GM12873 (cell line): ENCODE measurements around the gene TMEM59L.

Experiments used
- CTCF ChIP-seq: IDR thresholded peaks from 2 replicates; pipeline ENCODE4 v1.5.1; 2012; ENCODE audit warnings: low read depth, mild to moderate bottlenecking, moderate library complexity, low read length, control low read depth; ENCODE audit not compliant: insufficient read depth; ENCODE audit errors: missing control alignments

TMEM59L gene

DNA sequence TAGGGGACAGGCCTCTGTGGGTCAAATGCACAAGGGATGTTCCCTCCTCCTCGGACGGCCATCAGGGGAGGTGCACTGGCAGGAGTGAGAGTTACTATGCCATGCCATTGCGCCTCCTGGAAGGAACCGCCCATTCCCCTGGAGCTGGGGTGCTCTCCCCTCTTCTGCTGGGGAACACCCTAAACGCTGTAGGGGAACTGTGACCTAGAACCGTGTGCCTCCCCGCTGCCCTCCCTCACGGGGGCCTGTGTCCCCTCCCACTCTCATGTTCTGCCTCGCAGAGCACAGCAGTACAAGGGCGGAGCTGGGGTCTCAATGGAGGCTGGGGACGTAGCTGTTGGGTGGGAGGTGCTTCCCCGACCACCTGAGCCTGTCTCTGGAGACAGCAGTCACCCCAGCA lies 53.6 kb downstream of the TMEM59L start:
- TF ChIP-seq CTCF: no peak

DNA sequence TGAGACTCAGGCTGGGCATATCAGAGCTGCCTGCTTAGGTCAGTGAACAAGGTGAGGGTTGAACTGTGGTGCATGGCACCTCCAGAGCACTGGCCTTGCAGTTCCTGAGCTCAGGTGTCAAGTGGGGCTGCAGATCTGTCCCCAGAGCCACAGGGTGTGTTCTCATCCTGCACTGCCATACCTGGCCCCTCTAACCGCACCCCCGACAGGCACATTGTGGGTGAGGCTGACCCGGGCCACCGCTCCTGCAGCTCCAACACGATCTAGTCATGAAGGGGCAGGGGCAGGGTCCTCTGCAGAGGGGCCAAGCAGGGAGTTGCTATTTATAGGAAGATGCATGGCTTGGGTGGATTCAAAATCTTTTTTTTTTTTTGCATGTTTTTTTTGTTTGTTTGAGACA lies 54.1 kb downstream of the TMEM59L start:
- TF ChIP-seq CTCF: no peak

DNA sequence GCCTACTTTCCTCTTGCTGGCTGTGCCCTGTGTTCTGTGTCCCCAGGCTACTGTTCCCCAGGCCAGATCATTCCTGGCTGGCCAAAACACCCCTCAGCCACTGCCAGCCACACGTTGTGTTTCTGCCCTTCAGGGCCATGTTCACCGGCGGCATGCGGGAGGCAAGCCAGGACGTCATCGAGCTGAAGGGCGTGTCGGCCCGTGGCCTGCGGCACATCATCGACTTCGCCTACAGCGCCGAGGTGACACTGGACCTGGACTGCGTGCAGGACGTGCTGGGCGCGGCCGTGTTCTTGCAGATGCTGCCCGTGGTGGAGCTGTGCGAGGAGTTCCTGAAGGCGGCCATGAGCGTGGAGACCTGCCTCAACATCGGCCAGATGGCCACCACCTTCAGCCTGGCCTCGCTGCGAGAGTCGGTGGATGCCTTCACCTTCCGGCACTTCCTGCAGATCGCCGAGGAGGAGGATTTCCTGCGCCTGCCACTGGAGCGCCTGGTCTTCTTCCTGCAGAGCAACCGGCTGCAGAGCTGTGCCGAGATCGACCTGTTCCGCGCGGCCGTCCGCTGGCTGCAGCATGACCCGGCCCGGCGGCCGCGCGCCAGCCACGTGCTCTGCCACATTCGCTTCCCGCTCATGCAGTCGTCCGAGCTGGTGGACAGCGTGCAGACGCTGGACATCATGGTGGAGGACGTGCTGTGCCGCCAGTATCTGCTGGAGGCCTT lies 55.0 kb downstream of the TMEM59L start:
- TF ChIP-seq CTCF: no peak

GRCh38 chr19:18668252-18668631 lies 55.6 kb downstream of the TMEM59L start:
- no peak for TF ChIP-seq CTCF

DNA sequence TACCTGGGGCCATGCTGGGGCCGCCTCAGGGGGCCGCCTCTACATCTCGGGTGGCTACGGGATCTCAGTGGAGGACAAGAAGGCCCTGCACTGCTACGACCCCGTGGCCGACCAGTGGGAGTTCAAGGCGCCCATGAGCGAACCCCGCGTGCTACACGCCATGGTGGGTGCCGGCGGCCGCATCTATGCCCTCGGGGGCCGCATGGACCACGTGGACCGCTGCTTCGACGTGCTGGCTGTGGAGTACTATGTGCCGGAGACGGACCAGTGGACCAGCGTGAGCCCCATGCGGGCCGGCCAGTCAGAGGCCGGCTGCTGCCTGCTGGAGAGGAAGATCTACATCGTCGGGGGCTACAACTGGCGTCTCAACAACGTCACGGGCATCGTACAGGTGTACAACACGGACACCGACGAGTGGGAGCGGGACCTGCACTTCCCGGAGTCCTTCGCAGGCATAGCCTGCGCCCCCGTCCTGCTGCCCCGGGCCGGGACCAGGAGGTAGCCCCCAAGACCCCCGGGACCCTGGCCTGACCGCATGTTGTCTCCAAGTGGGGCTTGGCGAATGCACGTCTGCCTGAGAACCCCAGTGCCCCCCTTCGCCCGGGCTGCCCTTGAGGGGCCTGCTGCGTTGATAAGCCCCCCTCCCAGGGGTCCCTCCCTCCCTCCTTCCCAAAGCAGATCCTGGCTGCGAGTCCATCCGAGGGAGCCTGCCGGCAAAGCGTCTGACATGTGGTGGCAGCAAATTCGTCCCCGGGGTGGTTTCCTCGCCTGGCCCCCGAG lies 56.3 kb downstream of the TMEM59L start:
- no peak for TF ChIP-seq CTCF

- TF ChIP-seq CTCF: no peak
Observed at GRCh38 chr19:18669524-18669817, 56.8 kb downstream of the TMEM59L start.

DNA sequence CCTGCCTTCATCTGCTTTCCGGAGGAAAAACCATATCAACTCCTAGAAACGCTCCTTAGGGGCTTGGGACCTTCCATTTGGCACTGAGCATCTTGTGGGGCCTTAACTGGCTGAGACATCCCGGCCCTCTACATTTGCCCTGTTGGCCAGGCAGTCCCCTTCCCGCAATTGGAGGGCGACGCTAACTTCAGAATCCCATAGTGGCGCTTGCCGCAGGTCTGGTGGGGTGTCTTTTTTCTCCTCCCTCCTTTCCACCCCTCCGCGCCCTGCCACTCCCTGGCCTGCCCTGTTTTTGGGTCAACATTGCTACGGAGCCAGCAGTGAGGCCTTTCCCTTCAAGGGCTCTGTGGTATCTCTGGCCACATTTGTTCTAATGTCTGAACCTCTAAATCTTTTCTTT lies 57.2 kb downstream of the TMEM59L start:
- no peak for TF ChIP-seq CTCF
